MM.1S (cell line): ENCODE results near the gene ANTXRL.
"Not testable (repeated sequence)": the region's sequence is repeated elsewhere in the genome, so short reads cannot be mapped to it uniquely, and the experiment has no call there.

Source experiments
- DNase-seq: peaks from one replicate; pipeline ENCODE4 v3.0.0-alpha.2; 2015
- H2AFZ ChIP-seq: fragments of 300-600 bp; sonication (generic); 2 replicates; pipeline ENCODE4 v1.6.0; 2016; ENCODE audit warnings: antibody characterized with exemption, low read length
- H3F3A ChIP-seq: fragments of 300-600 bp; sonication (generic); 2 replicates; pipeline ENCODE4 v1.6.1; 2016; ENCODE audit warnings: mild to moderate bottlenecking, antibody characterized with exemption, low read length, moderate library complexity, mixed read lengths; ENCODE audit not compliant: insufficient read depth
- H3K27ac ChIP-seq: fragments of 300-600 bp; sonication (generic); 2 replicates; pipeline ENCODE4 v1.5.1; 2016; ENCODE audit warnings: mild to moderate bottlenecking, low read length
- H3K27me3 ChIP-seq: fragments of 300-600 bp; sonication (generic); replicated peaks from 2 replicates; pipeline ENCODE4 v1.6.0; 2016; ENCODE audit warnings: low read length; ENCODE audit not compliant: insufficient read depth
- H3K36me3 ChIP-seq: fragments of 300-600 bp; sonication (generic); replicated peaks from 2 replicates; pipeline ENCODE4 v1.6.1; 2016; ENCODE audit warnings: mild to moderate bottlenecking, low read length, mixed read lengths; ENCODE audit not compliant: insufficient read depth
- H3K4me1 ChIP-seq: fragments of 300-600 bp; sonication (generic); 2 replicates; pipeline ENCODE4 v1.6.1; 2016; ENCODE audit warnings: low read length, mixed read lengths
- H3K4me2 ChIP-seq: fragments of 300-600 bp; sonication (generic); 2 replicates; pipeline ENCODE4 v1.6.0; 2016; ENCODE audit warnings: low read depth, low read length
- H3K4me3 ChIP-seq: fragments of 300-600 bp; sonication (generic); 2 replicates; pipeline ENCODE4 v1.5.1; 2016; ENCODE audit warnings: low read length, mixed read lengths
- H3K79me2 ChIP-seq: fragments of 300-600 bp; sonication (generic); 2 replicates; pipeline ENCODE4 v1.6.1; 2016; ENCODE audit warnings: mixed run types, low read length, mixed read lengths
- H3K9ac ChIP-seq: fragments of 300-600 bp; sonication (generic); 2 replicates; pipeline ENCODE4 v1.6.1; 2016; ENCODE audit warnings: low read length, mixed read lengths
- H3K9me2 ChIP-seq: fragments of 300-600 bp; sonication (generic); replicated peaks from 2 replicates; pipeline ENCODE4 v1.6.1; 2016; ENCODE audit warnings: mild to moderate bottlenecking, low read length, mixed read lengths; ENCODE audit not compliant: insufficient read depth
- H3K9me3 ChIP-seq: fragments of 300-600 bp; sonication (generic); replicated peaks from 2 replicates; pipeline ENCODE4 v1.6.1; 2016; ENCODE audit warnings: mild to moderate bottlenecking, low read length, mixed read lengths; ENCODE audit not compliant: insufficient read depth
- H4K20me1 ChIP-seq: fragments of 300-600 bp; sonication (generic); 2 replicates; pipeline ENCODE4 v1.6.1; 2016; ENCODE audit warnings: mild to moderate bottlenecking, low read length, moderate library complexity, mixed read lengths; ENCODE audit not compliant: insufficient read depth
- CTCF ChIP-seq: fragments of 300-600 bp; sonication (generic); IDR thresholded peaks from 2 replicates; pipeline ENCODE4 v1.5.1; 2016; ENCODE audit warnings: antibody characterized with exemption, low read length, mixed read lengths
- EZH2 ChIP-seq: fragments of 300-600 bp; sonication (generic); optimal IDR thresholded peaks from 2 replicates; pipeline ENCODE3; 2017; ENCODE audit warnings: low read depth, mild to moderate bottlenecking, antibody characterized with exemption, low read length, mixed read lengths
- EZH2phosphoT487 ChIP-seq: fragments of 300-600 bp; sonication (generic); IDR thresholded peaks from 2 replicates; pipeline ENCODE4 v1.6.1; 2018; ENCODE audit warnings: antibody characterized with exemption, low read length

ANTXRL gene

DNA sequence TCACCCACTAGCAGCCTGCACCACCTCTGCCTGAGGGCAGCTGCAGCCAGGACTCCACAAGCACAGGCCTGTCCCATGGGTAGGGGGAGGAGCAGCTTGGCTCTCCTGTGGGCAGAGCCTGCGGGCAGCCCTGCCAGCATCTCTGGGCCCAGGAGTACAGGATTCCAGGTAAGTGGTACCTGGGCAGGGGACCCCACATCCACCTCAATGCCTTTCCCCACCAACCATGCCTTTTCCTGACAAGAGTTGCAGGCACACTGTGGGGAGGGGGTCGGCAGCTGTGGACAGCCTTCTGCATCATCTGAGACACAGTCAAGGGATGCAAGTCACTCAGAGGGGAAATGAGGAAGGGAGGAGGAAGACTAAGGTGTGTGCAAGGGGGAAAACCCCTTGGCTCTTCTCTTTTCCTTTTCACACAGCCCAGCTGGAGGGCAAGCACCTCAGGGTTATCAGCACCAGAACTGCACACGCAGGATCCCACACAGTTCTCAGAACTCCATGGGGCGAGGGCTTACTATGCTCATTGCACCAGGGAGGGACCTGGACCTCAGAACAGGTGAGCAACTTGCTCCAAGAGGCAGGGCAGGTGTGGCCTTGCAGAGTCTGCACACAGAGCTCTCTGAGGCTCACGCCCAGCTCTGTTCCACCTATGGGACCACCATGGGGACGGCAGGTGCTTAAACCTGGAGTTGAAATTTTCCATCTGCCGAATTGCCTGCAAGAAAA, 16.5 kb upstream of the ANTXRL start:
- no peak overlapping the region for H3K4me2 ChIP-seq
- no peaks in the 10 kb centered on the region for H4K20me1 ChIP-seq
- no peaks in the 10 kb centered on the region for H3K9me3 ChIP-seq
- H3K4me1 ChIP-seq, result no peaks in the 10 kb centered on the region
- no peak for DNase-seq
- H3K36me3 ChIP-seq, result no peaks in the 10 kb centered on the region
- no peak overlapping the region for H2AFZ ChIP-seq
- H3K79me2 ChIP-seq, result no peaks in the 10 kb centered on the region
- H3K9ac ChIP-seq, result no peak overlapping the region
- H3K27me3 ChIP-seq, result no peaks in the 10 kb centered on the region
- H3K4me3 ChIP-seq, result no peak overlapping the region
- no peaks in the 10 kb centered on the region for H3K9me2 ChIP-seq
- H3F3A ChIP-seq, result no peaks in the 10 kb centered on the region
- no peak overlapping the region for H3K27ac ChIP-seq
- TF ChIP-seq EZH2phosphoT487, result no peak
- no peak for TF ChIP-seq CTCF
- no peak for TF ChIP-seq EZH2

GRCh38 chr10:46270963-46271530, 15.8 kb upstream of the ANTXRL start:
- not testable (repeated sequence) for H3K36me3 ChIP-seq, H3K9ac ChIP-seq, H3K4me3 ChIP-seq, H3K4me1 ChIP-seq, H3K27ac ChIP-seq, H2AFZ ChIP-seq, H3K9me2 ChIP-seq, H3K4me2 ChIP-seq, DNase-seq, H3K27me3 ChIP-seq, H3F3A ChIP-seq, H3K9me3 ChIP-seq, H3K79me2 ChIP-seq, H4K20me1 ChIP-seq

GRCh38 chr10:46271795-46272499, 14.8 kb upstream of the ANTXRL start:
- not testable (repeated sequence) for H3K9me3 ChIP-seq, H3K4me2 ChIP-seq, H3K4me1 ChIP-seq, H3K79me2 ChIP-seq, H3K36me3 ChIP-seq, H4K20me1 ChIP-seq, H3K27ac ChIP-seq, H3K9me2 ChIP-seq, H3K9ac ChIP-seq, H3K4me3 ChIP-seq, DNase-seq, H2AFZ ChIP-seq, H3K27me3 ChIP-seq, H3F3A ChIP-seq

DNA sequence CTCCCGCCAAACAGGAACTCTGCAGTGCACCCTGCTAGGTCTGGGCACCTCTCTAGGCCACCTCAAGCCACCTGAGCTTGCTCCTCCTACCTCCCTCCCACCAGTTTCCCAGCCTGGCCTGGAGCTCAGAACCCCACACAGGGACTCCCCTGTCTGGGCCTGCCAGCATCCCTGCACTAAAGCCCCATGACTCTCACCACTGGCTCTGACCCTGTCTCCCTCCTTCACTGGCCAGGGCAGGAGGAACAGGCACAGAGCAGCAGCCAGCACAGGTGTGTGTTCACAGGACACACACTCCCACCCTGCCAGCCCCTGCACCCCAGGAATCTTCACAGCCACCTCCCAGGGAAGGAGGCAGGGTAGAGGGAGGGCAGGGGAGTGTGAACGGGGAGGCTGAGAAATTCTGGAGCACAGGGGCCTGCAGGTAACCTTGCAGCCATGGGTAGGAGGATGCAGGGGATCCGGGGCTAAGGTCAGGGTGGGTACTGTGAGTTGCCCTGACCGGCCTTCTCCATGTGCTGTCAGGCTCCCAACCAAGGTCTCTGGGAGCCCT, 13.9 kb upstream of the ANTXRL start:
- Histone ChIP-seq H3K4me2 (no peak overlapping the region), H3F3A (no peaks in the 10 kb centered on the region), H3K27me3 (no peaks in the 10 kb centered on the region), H3K79me2 (no peaks in the 10 kb centered on the region), H4K20me1 (no peaks in the 10 kb centered on the region), H3K9me3 (no peaks in the 10 kb centered on the region), H3K4me1 (no peaks in the 10 kb centered on the region), H3K27ac (no peak overlapping the region), H3K9ac (no peak overlapping the region), H3K4me3 (no peak overlapping the region), H3K9me2 (no peaks in the 10 kb centered on the region), H3K36me3 (no peaks in the 10 kb centered on the region), H2AFZ (no peak overlapping the region)
- TF ChIP-seq EZH2phosphoT487 (no peak), CTCF (no peak), EZH2 (no peak)
- no peak for DNase-seq
